NCI-H1092 treated with DMSO at 0.1 percent for 48 hours (cell line): ENCODE measurements around the gene RNF115.
A peak's percentile ranks its signal among the peaks of the same experiment; 100 is the strongest.
"Not testable (repeated sequence)": the region's sequence is repeated elsewhere in the genome, so short reads cannot be mapped to it uniquely, and the experiment has no call there.

Experiments used
- DNase-seq: peaks from one replicate; lab custom pipeline; 2025; lab: John Stamatoyannopoulos, UW

RNF115 gene

GRCh38 chr1:145823565-145824498, at the start of gene RNF115, which contains the start of gene POLR3C:
Gene RNF115 (minus strand): TSS chr1:145824095. CDS start chr1:145823873, 222 bp downstream.
Gene POLR3C (plus strand): TSS chr1:145824200. CDS start chr1:145825777, 1,577 bp downstream.
- peak; percentile 95 for DNase-seq

- DNase-seq, result no peak
Measured at GRCh38 chr1:145871994-145872924, 48.4 kb upstream of the RNF115 start.

DNA sequence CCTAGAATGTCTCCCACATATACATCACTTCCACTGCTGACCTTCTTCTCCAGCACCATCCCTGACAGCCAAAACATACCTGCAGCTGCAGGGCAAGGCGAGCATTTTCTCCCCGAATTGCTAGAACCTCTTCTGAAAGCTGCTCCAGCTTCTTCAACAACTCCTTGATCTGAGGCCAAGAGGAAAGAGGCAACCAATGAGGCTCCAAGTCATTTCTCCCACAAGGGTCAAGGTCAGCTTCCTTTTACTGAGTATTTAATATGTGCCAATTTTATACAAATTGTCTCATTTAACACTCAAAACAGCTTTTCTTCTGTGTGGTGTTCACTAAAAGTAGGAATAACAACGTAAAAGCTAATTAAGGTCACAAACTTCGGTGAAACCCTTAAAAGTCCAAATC, 44.3 kb upstream of the RNF115 start:
- DNase-seq, result no peak

DNA sequence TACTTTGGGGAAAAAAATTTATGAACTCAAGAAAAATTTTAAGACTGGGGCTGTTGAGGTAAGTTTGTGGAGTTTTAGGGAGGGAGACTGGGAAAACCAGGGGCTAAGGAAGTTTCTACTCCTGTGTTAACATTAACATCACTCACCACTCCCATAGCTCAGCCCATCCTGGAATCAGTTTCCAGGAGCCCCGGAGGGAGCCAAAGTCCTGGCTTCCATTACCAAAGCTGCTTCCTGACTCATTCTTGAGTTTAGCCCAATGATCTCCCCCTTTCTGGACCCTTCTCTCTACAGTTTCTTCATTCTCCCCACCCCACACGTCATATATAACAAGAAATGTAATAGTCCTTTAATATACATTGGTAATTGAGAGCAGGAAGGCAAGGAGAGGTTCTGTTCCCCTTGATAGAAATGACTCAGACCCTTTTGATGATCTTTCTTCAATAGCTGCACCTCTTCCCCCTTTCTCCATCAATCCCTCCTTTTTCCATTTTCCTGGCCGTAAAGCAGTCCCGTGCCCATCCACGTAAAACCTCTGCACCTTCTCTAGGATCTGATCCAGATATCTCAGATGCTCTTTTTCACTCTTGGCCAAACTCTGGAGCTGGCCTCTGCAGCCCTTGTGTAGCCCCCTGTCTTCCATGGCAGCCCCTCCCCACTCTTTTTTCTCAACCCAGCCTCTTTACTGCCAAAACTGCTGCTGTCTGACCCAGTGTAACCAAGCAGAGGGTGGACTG, 39.6 kb upstream of the RNF115 start:
- no peak for DNase-seq

DNA sequence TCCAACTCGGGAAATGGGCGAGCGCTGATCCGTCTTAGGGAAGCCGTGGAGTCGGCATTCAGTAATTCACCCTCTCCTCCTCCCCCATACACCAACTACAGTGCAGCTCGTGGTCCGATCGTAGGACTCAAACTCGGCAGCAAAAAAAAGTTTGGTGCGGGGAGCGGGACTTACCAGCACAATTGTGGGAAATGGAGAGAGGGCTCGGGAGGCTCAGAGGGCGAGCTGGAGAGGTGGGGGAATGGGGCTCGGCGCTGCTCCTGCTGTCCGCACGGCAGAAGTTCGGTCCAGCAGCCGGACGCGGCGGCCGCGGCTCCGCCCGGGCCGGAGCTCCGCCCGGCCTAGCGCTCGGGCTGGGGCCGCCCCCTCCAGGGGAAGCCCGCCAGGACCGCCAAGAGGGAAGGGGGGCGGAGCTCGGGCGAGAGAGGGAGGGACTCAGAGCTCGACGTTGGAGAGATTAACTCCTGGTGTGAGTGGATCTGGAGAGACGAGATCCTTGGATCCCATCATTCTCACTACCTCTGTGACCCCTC, 35.7 kb upstream of the RNF115 start:
- peak; percentile 82 for DNase-seq

GRCh38 chr1:145858901-145859490, 35.1 kb upstream of the RNF115 start, which contains the start of gene PIAS3:
Gene PIAS3 (minus strand): TSS chr1:145859081. CDS start chr1:145858990, 91 bp downstream.
- DNase-seq, result peak; percentile 90

GRCh38 chr1:145858238-145858900, 34.5 kb upstream of the RNF115 start:
- DNase-seq, result no peak

GRCh38 chr1:145857170-145857569, 33.3 kb upstream of the RNF115 start:
- DNase-seq, result no peak

- DNase-seq, result no peak
Measured at GRCh38 chr1:145855426-145855948, 31.6 kb upstream of the RNF115 start.

DNA sequence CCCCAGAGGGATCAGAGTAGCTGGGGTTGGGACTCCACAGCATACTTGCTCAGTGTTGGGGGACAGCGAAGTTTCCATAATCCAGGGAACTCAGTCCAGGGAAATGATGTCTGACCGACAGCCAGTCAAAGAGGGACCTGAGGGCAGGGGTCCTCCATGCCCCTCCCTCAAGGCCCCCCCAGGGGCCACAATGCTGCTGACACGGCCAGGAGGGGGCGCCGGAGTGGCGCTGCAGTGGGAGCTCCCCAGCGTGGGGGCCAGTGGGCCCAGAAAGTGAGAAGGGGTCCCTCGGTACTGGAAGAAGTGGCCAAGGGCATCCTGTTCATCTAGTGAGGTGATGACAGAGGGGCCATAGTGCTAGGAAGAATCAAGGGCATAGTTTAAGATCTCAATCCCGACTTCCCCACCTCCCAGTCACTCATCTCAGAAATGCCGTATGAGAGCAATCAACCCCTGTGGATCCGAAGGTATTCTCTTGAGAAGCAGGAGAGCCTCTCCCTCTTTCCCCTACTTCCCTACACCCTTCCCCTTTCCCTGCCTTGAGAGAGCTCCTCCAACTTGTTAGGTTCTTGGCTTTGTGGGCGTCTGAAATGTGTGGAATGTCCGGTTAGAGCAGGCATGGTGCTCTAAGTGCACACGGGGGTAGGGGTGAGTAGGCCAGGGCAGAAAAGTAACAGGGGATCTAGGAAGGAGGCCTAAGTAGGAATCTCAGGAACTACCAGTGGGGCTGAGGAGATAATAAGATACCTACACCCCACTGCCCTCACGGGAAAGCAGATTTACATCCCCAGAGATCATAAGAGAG, 25.7 kb upstream of the RNF115 start:
- DNase-seq, result no peak

GRCh38 chr1:145847827-145848226, 23.9 kb upstream of the RNF115 start:
- DNase-seq, result no peak

DNA sequence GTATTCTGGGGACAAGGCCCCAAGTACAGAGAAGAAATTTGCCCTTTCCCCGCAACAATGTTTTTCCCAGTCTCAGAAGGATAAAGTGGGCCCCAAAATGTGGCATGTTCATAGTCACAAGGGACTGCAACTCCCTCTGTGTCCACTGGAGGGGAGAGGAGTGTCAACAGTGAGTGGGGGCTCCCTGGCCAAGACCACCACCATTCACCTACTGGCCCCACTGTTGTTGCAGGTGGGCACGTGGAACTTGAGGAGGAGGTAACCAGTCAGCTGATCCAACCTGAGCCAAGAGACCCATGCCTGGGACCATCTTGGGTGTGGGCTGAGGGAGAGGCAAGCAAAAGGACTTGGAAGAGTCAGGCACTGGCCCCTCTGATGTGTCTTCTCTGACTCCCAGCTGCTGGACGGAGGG, 22.3 kb upstream of the RNF115 start:
- peak; percentile 23 for DNase-seq

DNA sequence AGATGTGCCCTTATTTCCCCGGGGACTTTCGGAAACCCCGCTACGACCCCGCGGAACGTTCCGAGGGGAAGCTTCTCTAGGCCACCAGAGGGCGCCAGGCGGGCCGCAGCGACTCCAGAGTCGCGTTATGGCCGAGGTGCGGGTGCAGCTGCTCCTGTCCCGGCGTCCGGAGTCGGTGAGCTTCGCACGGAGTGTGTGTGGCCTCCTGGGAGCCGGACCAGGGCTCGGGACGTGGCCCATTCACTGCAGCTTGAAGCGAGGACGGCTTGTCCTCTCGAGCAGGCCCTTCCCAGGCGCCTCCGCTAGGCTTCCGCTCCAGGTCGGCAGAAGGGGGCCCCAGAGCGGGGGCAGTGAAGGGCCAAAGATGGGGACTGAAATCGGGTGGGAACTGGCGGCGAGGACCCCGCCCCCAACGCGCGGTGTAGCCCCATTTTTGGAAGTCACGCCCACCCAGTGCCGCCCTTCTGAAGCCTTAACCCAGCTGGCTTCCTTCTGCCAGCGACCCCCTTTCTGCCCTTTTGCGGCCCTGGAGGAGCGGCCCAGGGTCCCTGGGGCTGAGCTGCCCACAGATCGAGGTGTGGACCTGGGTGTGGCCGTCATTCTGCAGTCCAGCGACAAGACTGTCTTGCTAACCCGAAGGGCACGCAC, 21.7 kb upstream of the RNF115 start, which contains the start of gene NUDT17:
Gene NUDT17, plus strand, starts transcription at position 117 of the 648 bp plus-strand sequence. Its CDS starts 11 bp downstream, at position 128.
- peak; percentile 78 for DNase-seq

- DNase-seq, result no peak
Measured at GRCh38 chr1:145845144-145845513, 21.2 kb upstream of the RNF115 start.

DNA sequence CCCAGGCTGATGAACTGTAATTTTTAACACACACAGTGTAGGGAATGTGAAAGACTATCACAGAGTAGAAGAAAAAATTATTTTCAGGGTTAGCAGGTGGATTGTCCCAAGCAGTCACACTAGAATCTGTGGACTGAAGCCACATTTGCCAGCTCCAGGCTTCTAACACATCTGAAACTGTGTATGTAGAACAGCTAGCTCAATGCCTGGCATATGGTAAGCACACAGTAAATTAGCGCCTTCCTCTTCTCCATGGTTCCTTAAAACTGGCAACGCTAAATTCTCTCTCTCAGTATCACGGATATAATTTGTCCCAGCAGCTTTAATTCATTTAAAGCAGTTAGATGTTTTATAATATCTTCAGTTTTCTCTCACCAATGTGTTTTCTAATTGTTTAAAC, 19.1 kb upstream of the RNF115 start:
- DNase-seq, result no peak

DNA sequence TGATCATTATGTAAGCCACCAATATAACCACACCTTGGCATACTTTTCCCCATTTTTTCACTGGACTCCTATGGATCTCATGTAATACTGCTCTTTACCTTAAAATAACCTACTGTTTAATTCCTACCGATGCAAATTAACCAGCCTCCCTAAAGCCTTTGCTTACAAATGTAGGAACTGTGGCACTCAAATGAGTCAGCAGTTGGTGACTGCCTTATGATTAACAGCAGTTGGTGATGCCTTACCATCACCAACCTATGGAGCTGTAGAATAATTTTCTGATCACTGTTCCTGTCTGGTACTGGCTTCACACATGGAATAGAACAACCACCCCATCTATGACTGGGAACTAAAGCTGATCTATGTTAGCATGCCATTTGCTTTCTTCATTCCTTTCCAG, 13.8 kb upstream of the RNF115 start:
- DNase-seq, result no peak

DNA sequence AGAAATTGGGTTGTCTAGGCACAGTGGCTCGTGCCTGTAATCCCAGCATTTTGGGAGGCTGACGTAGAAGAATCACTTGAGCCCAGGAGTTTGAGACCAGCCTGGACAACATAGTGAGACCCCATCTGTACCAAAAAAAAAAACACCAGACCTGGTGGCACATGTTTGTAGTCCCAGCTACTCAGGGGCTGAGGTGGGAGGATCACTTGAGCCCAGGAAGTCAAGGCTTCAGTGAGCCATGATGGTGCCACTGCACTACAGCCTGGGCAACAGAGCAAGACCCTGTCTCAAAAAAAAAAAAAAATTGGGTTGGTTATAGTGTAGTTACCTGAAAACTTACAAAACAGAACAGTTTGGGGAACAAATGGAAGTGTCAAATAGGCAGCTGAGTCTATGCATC, 6.9 kb upstream of the RNF115 start:
- DNase-seq, result not testable (repeated sequence)

GRCh38 chr1:145828367-145829026, 4.6 kb upstream of the RNF115 start:
- no peak for DNase-seq
